ENCODE results near the gene AUTS2. TPM values are rescaled to one million over a fixed set of nuclear protein-coding genes. Genes with fewer than 3 reads are reported as not detected.

Gene AUTS2
- total and polyA plus RNA-seq, 9 of the 15 experiments (the other 6 are each of a cell fraction or from before 2014, with no cell fraction given) = 0.58 TPM; not detected in 8

DNA sequence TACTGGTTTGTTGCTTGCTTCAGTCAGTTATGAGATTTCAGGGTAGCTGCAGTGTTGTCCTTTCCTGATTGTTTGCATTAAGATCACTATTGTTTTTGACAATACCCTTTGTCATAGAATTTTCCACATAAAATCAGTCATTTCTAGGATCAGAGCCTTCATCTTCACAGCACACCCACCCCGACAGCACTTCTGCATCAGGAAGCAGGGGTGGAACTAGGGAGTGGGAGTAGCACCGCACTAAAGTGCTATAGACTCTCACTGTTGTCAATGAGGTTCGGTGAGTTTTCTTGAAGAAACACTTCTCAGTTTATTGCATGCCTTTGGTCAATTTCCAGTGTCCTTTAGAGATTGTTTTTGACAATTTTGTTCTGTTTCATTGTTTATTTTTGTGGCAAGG, 632.5 kb downstream of the AUTS2 start:
- in situ Hi-C loops (cut with MboI) (no loop called here), intact Hi-C loops (cut with micrococcal nuclease) (no loop called here)
- DNase-seq (ENCODE audit: extremely low read depth in 1 of 4, low spot score in 3 of 4) (no peak), ATAC-seq (no peak), FAIRE-seq (no peak)
- BruUV-seq (replicated peaks) = no TSS peak
- 3% methylated on average over 3 of the region's 3 CpGs for WGBS (ENCODE audit: insufficient coverage, low coverage, missing lambda C conversion rate)
- no peaks in the 10 kb centered on the region for H3K27me3 ChIP-seq (ENCODE audit: control insufficient read depth in 2 of 2, insufficient read depth in 2 of 2, low read length in 2 of 2)
- CTCF ChIA-PET (ENCODE audit: low intra/inter-chr PET ratio) = no interaction called here
- H3K27ac ChIP-seq (ENCODE audit: extremely low read depth, low read depth, low read length) = no peak overlapping the region
- POLR2A ChIA-PET = no interaction called here
- H4K20me1 ChIP-seq (replicated peaks; ENCODE audit: control insufficient read depth, insufficient read depth, low read length) = no peaks in the 10 kb centered on the region
- no peaks in the 10 kb centered on the region for H3K9me1 ChIP-seq (ENCODE audit: control insufficient read depth, insufficient read depth, low read length)
- H3K4me1 ChIP-seq (replicated peaks in 1 of 2; ENCODE audit: control insufficient read depth in 2 of 2, insufficient read depth in 2 of 2, low read length in 2 of 2) = no peaks in the 10 kb centered on the region
- no peaks in the 10 kb centered on the region for H3K79me2 ChIP-seq (ENCODE audit: control insufficient read depth, insufficient read depth, low read length)
- H3K36me3 ChIP-seq (ENCODE audit: control insufficient read depth, insufficient read depth, low read length) = no peaks in the 10 kb centered on the region
- TF ChIP-seq PKNOX1 (IDR thresholded peaks at IDR 0.05) (no peak), CHCHD3 (CRISPR knock-in tag; IDR thresholded peaks at IDR 0.05) (no peak), BCOR (IDR thresholded peaks at IDR 0.05) (no peak), CTCFL (IDR thresholded peaks at IDR 0.05; ENCODE audit: borderline replicate concordance, insufficient read depth, low read depth, low read length, poor library complexity, severe bottlenecking) (no peak)
- TF ChIP-seq, protein P1, sequence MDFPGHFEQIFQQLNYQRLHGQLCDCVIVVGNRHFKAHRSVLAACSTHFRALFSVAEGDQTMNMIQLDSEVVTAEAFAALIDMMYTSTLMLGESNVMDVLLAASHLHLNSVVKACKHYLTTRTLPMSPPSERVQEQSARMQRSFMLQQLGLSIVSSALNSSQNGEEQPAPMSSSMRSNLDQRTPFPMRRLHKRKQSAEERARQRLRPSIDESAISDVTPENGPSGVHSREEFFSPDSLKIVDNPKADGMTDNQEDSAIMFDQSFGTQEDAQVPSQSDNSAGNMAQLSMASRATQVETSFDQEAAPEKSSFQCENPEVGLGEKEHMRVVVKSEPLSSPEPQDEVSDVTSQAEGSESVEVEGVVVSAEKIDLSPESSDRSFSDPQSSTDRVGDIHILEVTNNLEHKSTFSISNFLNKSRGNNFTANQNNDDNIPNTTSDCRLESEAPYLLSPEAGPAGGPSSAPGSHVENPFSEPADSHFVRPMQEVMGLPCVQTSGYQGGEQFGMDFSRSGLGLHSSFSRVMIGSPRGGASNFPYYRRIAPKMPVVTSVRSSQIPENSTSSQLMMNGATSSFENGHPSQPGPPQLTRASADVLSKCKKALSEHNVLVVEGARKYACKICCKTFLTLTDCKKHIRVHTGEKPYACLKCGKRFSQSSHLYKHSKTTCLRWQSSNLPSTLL (IDR thresholded peaks at IDR 0.05) = no peak
- no peak overlapping the region for H3K9ac ChIP-seq (ENCODE audit: insufficient read depth in 1 of 2, low read depth in 2 of 2, low read length in 2 of 2)
- no peaks in the 10 kb centered on the region; the same call in 1 of the 2 replicates for H3K9me3 ChIP-seq (replicated peaks; ENCODE audit: control insufficient read depth, insufficient read depth, low read depth, low read length)
- H2AFZ ChIP-seq (ENCODE audit: low read depth, low read length) = no peak overlapping the region
- H3K4me3 ChIP-seq = no peak overlapping the region
- no peak overlapping the region for H3K4me2 ChIP-seq (ENCODE audit: insufficient read depth, low read length)
